Effector memory CD4-positive, alpha-beta T cell (primary cell): ENCODE data around the gene DNAJC12.
A peak's percentile ranks its signal among the peaks of the same experiment; 100 is the strongest.
"Not testable (repeated sequence)": the region's sequence is repeated elsewhere in the genome, so short reads cannot be mapped to it uniquely, and the experiment has no call there.

Experiments
- DNase-seq, 3 donors: peaks; one replicate each; pipeline ENCODE4 v3.0.0-alpha.2; 2020
- H3K27ac ChIP-seq: 2 replicates; pipeline ENCODE4 v1.7.0; 2013; ENCODE audit warnings: mild to moderate bottlenecking, low read length, moderate library complexity; ENCODE audit not compliant: insufficient read depth, poor library complexity, severe bottlenecking
- H3K27me3 ChIP-seq: replicated peaks from 2 replicates; pipeline ENCODE4 v1.7.0; 2013; ENCODE audit warnings: mild to moderate bottlenecking, low read length; ENCODE audit not compliant: insufficient read depth, control insufficient read depth, poor library complexity, severe bottlenecking
- H3K36me3 ChIP-seq: 2 replicates; pipeline ENCODE4 v1.7.0; 2013; ENCODE audit warnings: mild to moderate bottlenecking, low read length, moderate library complexity; ENCODE audit not compliant: control insufficient read depth, insufficient read depth
- H3K4me1 ChIP-seq: 2 replicates; pipeline ENCODE4 v1.7.0; 2013; ENCODE audit warnings: low read length, mild to moderate bottlenecking; ENCODE audit not compliant: control insufficient read depth, insufficient read depth, poor library complexity, severe bottlenecking
- H3K4me3 ChIP-seq: 2 replicates; pipeline ENCODE4 v1.7.0; 2013; ENCODE audit warnings: low read length, low read depth, mild to moderate bottlenecking; ENCODE audit not compliant: insufficient read depth, poor library complexity, severe bottlenecking
- H3K9me3 ChIP-seq: 2 replicates; pipeline ENCODE4 v1.7.0; 2013; ENCODE audit warnings: mild to moderate bottlenecking, low read length, moderate library complexity; ENCODE audit not compliant: control insufficient read depth

Gene DNAJC12

DNA sequence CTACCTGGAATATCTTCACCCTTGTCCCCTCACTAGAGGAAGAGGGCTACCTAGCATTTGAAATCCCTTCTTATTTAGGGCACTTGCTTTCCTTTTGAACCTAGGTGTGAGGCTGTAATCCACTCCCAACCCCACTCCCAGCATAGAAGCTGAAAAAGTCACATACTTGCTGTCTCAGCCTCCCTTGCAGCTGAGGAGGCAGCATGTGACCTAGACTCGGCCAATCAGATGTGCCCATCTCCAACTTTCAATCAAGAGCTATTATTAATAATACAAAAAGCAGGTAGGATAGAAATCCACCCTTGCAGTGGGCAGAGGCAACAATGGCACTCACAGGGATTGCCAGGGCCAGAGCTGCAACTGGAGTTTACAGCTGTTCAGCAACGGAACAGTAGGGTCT is 70.7 kb downstream of the DNAJC12 start:
- H3K4me1 ChIP-seq: no peaks in the 10 kb centered on the region
- no peaks in the 10 kb centered on the region for H3K27me3 ChIP-seq
- no peak overlapping the region for H3K4me3 ChIP-seq
- no peaks in the 10 kb centered on the region for H3K9me3 ChIP-seq
- no peaks in the 10 kb centered on the region for H3K36me3 ChIP-seq
- DNase-seq: no peak
- H3K27ac ChIP-seq: no peak overlapping the region

DNA sequence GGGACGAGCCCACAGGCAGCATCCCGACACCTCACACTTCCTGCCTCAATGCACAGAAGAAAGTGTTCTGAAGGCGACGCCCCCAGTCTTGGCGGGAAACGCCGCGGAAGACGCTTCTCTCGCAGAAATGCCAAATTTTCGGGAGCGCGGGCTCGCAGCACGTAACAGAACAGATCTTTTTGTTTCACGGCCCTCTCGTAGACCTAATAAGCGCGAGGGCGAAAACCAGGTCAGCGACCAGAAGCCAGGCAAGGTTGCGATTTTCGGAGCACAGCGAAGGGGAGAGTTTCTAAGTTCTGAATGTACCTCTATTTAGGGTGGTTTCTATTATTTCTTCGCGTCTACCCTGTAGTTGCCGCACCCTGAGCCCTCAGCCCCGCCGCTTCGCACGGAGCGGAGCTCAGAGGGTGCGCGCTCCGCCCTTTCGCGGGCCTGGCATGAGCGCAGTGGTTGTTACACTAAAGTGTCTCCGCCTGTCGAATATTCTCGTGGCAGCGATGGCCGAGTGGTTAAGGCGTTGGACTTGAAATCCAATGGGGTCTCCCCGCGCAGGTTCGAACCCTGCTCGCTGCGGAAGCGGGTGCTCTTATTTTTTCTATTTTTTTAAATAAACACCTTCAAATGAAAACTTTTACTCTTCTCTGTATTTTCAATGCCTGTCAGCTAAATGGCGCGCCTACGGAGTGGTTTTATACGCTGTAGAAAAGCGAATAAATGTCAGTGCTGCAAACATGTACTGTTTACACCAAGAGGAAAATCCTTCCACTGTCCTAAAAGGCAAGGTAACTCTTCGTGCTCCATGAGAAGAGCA is 73.8 kb downstream of the DNAJC12 start:
- Histone ChIP-seq H3K36me3 (no peaks in the 10 kb centered on the region), H3K9me3 (no peaks in the 10 kb centered on the region), H3K27me3 (no peaks in the 10 kb centered on the region), H3K4me3 (peak overlapping the region; percentile 91), H3K27ac (peak overlapping the region; percentile 91), H3K4me1 (no peaks in the 10 kb centered on the region)
- DNase-seq: peak; percentile 90 to 97 (median 94)

DNA sequence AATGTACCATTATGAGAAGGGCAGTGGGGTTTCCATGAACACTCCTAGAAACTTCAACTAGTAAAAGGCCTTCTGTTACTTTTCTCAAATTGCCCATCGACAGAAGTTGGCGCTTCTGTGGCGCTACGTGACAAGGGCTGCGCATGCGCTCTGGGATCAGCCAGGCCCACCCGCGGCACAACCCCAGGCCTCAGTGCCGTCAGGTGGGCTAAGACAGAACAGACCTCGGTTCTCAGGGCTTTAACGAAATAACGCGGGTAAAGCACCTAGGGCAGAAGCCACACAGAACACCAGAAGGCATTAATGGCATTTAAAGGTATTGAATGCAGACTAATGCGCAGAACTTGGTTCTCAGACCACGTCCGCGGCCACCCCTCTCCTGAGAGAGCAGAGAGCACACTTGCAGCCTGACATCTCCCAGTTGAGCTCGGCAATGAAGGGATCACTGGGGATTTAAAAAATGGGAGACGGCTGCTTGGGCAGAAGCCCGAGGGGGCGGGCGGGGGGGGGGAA is 74.4 kb downstream of the DNAJC12 start:
- Histone ChIP-seq H3K36me3 (no peaks in the 10 kb centered on the region), H3K27ac (peak overlapping the region; percentile 91), H3K4me3 (peak overlapping the region; percentile 70), H3K9me3 (no peaks in the 10 kb centered on the region), H3K27me3 (no peaks in the 10 kb centered on the region), H3K4me1 (no peaks in the 10 kb centered on the region)
- DNase-seq: peak; percentile 49 to 65 (median 56)

- H3K36me3 ChIP-seq, DNase-seq, H3K4me1 ChIP-seq: not testable (repeated sequence)
Observed at GRCh38 chr10:67762567-67762966, 75.4 kb downstream of the DNAJC12 start.

DNA sequence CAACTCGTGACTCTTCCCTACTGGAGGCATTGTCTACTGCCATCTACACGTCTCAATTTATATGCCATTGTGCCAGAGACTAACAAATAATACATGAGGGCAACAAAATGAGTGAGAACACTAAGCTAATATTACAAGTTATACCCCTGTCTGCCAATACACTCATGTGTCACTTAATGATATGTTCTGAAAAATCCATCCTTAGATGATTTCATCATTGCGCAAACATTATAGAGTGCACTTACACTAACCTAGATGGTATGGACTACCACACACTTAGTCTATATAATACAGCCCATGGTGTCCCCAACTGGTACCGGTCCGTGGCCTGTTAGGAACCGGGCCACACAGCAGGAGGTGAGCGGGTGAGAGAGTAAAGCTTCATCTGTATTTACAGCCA is 77.7 kb downstream of the DNAJC12 start:
- Histone ChIP-seq H3K27ac (no peak overlapping the region), H3K4me1 (no peaks in the 10 kb centered on the region), H3K4me3 (no peak overlapping the region), H3K9me3 (no peaks in the 10 kb centered on the region), H3K27me3 (no peaks in the 10 kb centered on the region), H3K36me3 (no peaks in the 10 kb centered on the region)
- DNase-seq: no peak

More at GRCh38 chr10:67762567-67762966, 75.4 kb downstream of the DNAJC12 start:
- not testable (repeated sequence) for H3K27me3 ChIP-seq, H3K9me3 ChIP-seq, H3K27ac ChIP-seq, H3K4me3 ChIP-seq
